ENCODE data around the gene ZSCAN5A.

DNA sequence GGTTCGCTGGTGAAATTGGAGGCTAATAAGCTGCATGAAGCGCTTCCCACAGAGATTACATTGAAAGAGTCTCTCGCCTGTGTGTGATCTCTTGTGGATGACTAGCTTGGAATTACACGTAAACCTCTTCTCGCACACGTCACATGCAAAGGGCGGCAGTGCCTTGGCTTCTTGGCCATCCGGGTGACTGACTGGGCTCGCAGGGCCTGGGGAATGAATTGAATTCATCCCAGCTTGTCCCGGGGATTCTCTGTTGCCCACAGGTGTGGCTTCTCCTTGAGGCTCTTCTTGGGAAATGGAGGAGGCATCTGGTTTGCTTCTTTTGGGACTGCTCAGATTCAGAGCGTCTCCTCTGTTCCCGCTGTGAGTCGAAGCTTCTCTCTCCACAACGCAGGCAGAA lies 92.8 kb downstream of the ZSCAN5A start:
- TF ChIP-seq CTCF (IDR thresholded peaks at IDR 0.05) (no peak), POLR2A (IDR thresholded peaks at IDR 0.05) (no peak)
